ENCODE results near the gene DLGAP4. TPM values are rescaled to one million over a fixed set of nuclear protein-coding genes. Genes with fewer than 3 reads are reported as not detected.

DLGAP4 gene
- total RNA-seq, 2 donors from 2014 or later = 34.8 to 83.7 TPM

- ATAC-seq (replicated peaks) = no peak
- no peak overlapping the region for H3K4me3 Mint-ChIP-seq
- H3K4me1 Mint-ChIP-seq = peaks cover 6% of the 10 kb centered on the region
- no peaks in the 10 kb centered on the region for H3K36me3 Mint-ChIP-seq (ENCODE audit: low read depth)
- H3K9me3 Mint-ChIP-seq = no peaks in the 10 kb centered on the region
- H3K27me3 Mint-ChIP-seq = peaks cover 51% of the 10 kb centered on the region
- H3K27ac Mint-ChIP-seq = no peak overlapping the region
Observed at GRCh38 chr20:36311141-36311853, 5.2 kb downstream of the DLGAP4 start.

- peaks cover 51% of the 10 kb centered on the region for H3K27me3 Mint-ChIP-seq
- no peak overlapping the region for H3K27ac Mint-ChIP-seq
- ATAC-seq (replicated peaks) = no peak
- H3K4me3 Mint-ChIP-seq = no peak overlapping the region
- no peaks in the 10 kb centered on the region for H3K36me3 Mint-ChIP-seq (ENCODE audit: low read depth)
- peaks cover 6% of the 10 kb centered on the region for H3K4me1 Mint-ChIP-seq
- no peaks in the 10 kb centered on the region for H3K9me3 Mint-ChIP-seq
Observed at GRCh38 chr20:36311854-36312723, 6.0 kb downstream of the DLGAP4 start.

GRCh38 chr20:36312724-36313441, 6.7 kb downstream of the DLGAP4 start:
- ATAC-seq (replicated peaks) = no peak
- H3K36me3 Mint-ChIP-seq (ENCODE audit: low read depth) = no peaks in the 10 kb centered on the region

GRCh38 chr20:36313476-36313875, 7.3 kb downstream of the DLGAP4 start:
- no peak overlapping the region for H3K4me3 Mint-ChIP-seq
- no peak for ATAC-seq (replicated peaks)

More at GRCh38 chr20:36312724-36313441, 6.7 kb downstream of the DLGAP4 start:
- Mint-ChIP-seq H3K27me3 (peaks cover 47% of the 10 kb centered on the region), H3K27ac (no peak overlapping the region), H3K4me3 (no peak overlapping the region), H3K9me3 (no peaks in the 10 kb centered on the region), H3K4me1 (peaks cover 6% of the 10 kb centered on the region)

DNA sequence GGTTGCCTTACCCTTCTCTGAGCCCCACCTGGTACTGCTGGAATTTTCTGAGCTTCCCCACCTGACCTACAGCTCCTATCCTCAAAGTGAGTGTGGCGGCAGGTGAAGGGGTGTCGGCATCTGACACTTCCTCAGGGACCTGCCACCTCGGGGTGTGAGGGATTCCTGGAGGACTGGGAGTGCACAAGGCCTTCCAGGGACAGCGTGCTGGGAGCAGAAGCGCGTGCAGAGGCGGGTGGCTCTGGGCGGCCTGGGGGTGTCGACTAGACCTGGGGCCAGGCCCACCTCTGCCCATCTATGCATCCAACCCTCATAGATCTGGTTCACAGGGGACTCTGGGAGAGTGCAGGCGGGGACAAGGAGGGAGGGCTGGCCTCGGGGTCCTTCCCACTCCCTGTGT, 7.8 kb downstream of the DLGAP4 start:
- Mint-ChIP-seq H3K36me3 (ENCODE audit: low read depth) (no peaks in the 10 kb centered on the region), H3K9me3 (no peaks in the 10 kb centered on the region), H3K27me3 (peaks cover 41% of the 10 kb centered on the region), H3K4me3 (no peak overlapping the region), H3K4me1 (peaks cover 6% of the 10 kb centered on the region), H3K27ac (no peak overlapping the region)
- no peak for ATAC-seq (replicated peaks)

More at GRCh38 chr20:36313476-36313875, 7.3 kb downstream of the DLGAP4 start:
- no peaks in the 10 kb centered on the region for H3K9me3 Mint-ChIP-seq
- no peaks in the 10 kb centered on the region for H3K36me3 Mint-ChIP-seq (ENCODE audit: low read depth)
- no peak overlapping the region for H3K27ac Mint-ChIP-seq
- peaks cover 6% of the 10 kb centered on the region for H3K4me1 Mint-ChIP-seq
- H3K27me3 Mint-ChIP-seq = peaks cover 44% of the 10 kb centered on the region

- Mint-ChIP-seq H3K27ac (no peak overlapping the region), H3K27me3 (peaks cover 31% of the 10 kb centered on the region)
- no peak for ATAC-seq (replicated peaks)
Observed at GRCh38 chr20:36314734-36315544, 8.8 kb downstream of the DLGAP4 start.

GRCh38 chr20:36315545-36316351, 9.6 kb downstream of the DLGAP4 start:
- no peak overlapping the region for H3K4me3 Mint-ChIP-seq
- no peaks in the 10 kb centered on the region for H3K9me3 Mint-ChIP-seq
- no peak for ATAC-seq (replicated peaks)

More at GRCh38 chr20:36314734-36315544, 8.8 kb downstream of the DLGAP4 start:
- Mint-ChIP-seq H3K36me3 (ENCODE audit: low read depth) (no peaks in the 10 kb centered on the region), H3K4me1 (peaks cover 6% of the 10 kb centered on the region), H3K4me3 (no peak overlapping the region), H3K9me3 (no peaks in the 10 kb centered on the region)

GRCh38 chr20:36317675-36318074, 11.5 kb downstream of the DLGAP4 start:
- no peaks in the 10 kb centered on the region for H3K9me3 Mint-ChIP-seq
- no peak overlapping the region for H3K27ac Mint-ChIP-seq
- H3K36me3 Mint-ChIP-seq (ENCODE audit: low read depth) = no peaks in the 10 kb centered on the region
- no peak overlapping the region for H3K4me3 Mint-ChIP-seq
- H3K27me3 Mint-ChIP-seq = peaks cover 20% of the 10 kb centered on the region
- ATAC-seq (replicated peaks) = peak; percentile 31
- peaks cover 6% of the 10 kb centered on the region for H3K4me1 Mint-ChIP-seq

More at GRCh38 chr20:36315545-36316351, 9.6 kb downstream of the DLGAP4 start:
- no peaks in the 10 kb centered on the region for H3K36me3 Mint-ChIP-seq (ENCODE audit: low read depth)
- no peak overlapping the region for H3K27ac Mint-ChIP-seq
- H3K27me3 Mint-ChIP-seq = peaks cover 24% of the 10 kb centered on the region
- peaks cover 6% of the 10 kb centered on the region for H3K4me1 Mint-ChIP-seq

DNA sequence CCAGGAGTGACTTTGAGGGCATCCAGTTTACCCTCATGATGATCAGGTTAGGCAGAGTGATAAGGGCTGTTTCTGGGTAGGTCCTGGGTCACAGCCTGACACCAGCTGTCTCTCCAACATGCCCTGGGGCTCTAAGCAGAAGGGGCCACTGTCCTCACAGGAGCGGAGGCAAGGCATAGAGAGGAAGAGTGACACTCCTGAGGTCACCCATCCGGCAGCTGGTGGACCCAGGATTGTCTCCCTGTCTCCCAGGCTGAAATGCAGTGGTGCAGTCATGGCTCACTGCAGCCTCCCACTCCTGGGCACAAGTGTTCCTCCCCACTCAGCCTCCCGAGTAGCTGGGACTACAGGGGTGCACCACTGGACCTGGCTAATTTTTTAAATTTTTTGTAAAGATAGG, 12.0 kb downstream of the DLGAP4 start:
- no peaks in the 10 kb centered on the region for H3K9me3 Mint-ChIP-seq
- ATAC-seq (replicated peaks) = peak; percentile 7
- no peak overlapping the region for H3K4me3 Mint-ChIP-seq
- peaks cover 6% of the 10 kb centered on the region for H3K4me1 Mint-ChIP-seq
- H3K27me3 Mint-ChIP-seq = peaks cover 17% of the 10 kb centered on the region
- no peaks in the 10 kb centered on the region for H3K36me3 Mint-ChIP-seq (ENCODE audit: low read depth)
- H3K27ac Mint-ChIP-seq = no peak overlapping the region

DNA sequence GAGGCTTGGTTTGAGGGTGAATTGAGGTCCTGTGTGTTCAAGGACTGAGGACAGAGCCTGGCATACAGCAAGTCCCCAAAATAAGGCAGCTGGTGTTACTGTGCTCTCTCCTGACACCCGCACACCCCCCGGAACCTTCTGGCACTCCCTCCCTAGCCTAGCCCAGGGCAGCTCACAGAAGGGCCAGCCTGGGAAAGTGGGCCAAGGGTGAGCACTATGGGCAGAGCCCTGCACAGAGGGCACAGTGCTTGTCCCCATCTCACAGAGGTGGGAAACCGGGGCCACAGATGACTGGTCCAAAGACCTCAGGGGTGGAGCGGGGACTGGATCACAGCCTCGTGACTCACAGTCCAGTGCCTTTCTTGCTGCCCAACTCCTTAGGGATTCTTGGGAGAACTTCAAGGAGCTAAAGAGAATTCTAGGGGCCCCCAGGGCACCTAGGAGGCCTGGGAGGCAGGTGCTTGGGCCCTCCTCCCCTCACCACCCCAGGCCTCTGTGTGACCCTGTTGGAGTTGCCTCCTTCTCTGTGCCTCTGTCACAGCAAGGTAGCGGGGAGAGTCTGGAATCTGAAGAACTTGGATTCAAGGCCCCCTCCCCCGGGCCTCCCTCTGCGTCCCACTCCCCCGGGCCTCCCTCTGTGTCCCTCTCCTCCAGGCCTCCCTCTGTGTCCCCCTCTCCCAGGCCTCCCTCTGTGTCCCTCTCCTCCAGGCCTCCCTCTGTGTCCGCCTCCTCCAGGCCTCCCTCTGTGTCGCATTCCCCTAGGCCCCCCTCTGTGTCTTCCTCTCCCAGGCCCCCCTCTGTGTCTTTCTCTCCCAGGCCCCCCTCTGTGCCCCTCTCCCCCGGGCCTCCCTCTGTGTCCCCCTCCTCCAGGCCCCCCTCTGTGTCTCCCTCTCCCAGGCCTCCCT, 13.5 kb downstream of the DLGAP4 start:
- Mint-ChIP-seq H3K27me3 (peaks cover 15% of the 10 kb centered on the region), H3K36me3 (ENCODE audit: low read depth) (no peaks in the 10 kb centered on the region), H3K27ac (no peak overlapping the region), H3K4me1 (peaks cover 5% of the 10 kb centered on the region), H3K4me3 (no peak overlapping the region), H3K9me3 (no peaks in the 10 kb centered on the region)
- no peak for ATAC-seq (replicated peaks)

DNA sequence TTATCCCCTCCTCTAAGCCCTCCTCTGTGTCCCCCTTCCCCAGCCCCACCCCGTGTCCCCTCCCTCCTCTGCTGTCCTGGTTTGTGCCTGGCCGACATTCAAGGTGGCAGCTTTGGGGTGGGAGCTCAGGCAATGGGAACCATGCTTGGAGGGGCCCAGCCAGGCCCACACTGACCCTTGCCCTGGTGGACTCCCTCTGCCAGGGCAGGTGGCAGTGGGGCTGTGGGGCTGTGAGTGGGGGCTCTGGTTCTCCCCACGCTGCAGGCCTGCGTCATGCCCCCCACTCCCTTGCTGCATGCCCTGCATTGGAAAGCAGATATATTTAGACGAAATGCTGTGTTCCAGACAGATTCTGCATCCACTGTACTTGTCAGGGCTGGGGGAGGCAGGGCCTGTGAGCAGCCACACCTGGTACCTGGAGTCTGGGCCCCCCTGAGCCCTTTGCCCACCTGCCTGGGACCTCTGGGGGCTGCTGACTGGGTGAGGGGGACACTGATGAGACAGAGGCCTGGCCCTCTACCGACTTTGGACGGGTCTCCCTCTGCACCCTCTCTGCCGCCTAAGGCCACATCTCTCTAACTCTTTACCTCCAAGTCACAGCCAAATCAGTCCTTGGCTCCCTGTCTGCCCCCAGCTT, 14.2 kb downstream of the DLGAP4 start:
- Mint-ChIP-seq H3K4me1 (no peaks in the 10 kb centered on the region), H3K27me3 (peaks cover 10% of the 10 kb centered on the region), H3K27ac (no peak overlapping the region), H3K9me3 (no peaks in the 10 kb centered on the region), H3K36me3 (ENCODE audit: low read depth) (no peaks in the 10 kb centered on the region), H3K4me3 (no peak overlapping the region)
- no peak for ATAC-seq (replicated peaks)

All from activated T-helper 17 cell treated with anti-CD3 and anti-CD28 coated beads, Interleukin-2, amount 50 U/mL, for 72 hours (primary cell).